Thoracic aorta (tissue), 2 donors: ENCODE data around the gene KRABD2.

Experiments used
- ATAC-seq: fragments of 150-250 bp; one replicate; pipeline ENCODE4 v1.8.0; 2017; ENCODE audit warnings: low read depth; ENCODE audit not compliant: insufficient number of reproducible peaks, low FRiP score
- DNase-seq: peaks from one replicate; pipeline ENCODE4 v3.0.0-alpha.2; 2020; ENCODE audit warnings: low spot score
- H3K27ac ChIP-seq, 2 donors: fragments of 200-600 bp; sonication (generic); 1 replicate in 1 of 2; 2 replicates in 1 of 2; pipeline ENCODE4 v1.5.1; 2016; ENCODE audit warnings: mild to moderate bottlenecking in 2 of 2, moderate library complexity in 2 of 2
- H3K27me3 ChIP-seq: fragments of 200-600 bp; sonication (generic); replicated peaks from 2 replicates; pipeline ENCODE4 v1.6.0; 2016; ENCODE audit warnings: mild to moderate bottlenecking; ENCODE audit not compliant: insufficient read depth
- H3K36me3 ChIP-seq: fragments of 200-600 bp; sonication (generic); one replicate; pipeline ENCODE4 v1.5.1; 2016
- H3K4me1 ChIP-seq, 2 donors: fragments of 200-600 bp; sonication (generic); 1 replicate in 1 of 2; 2 replicates in 1 of 2; pipeline versions ENCODE4 v1.5.1 to v1.6.0; 2016; ENCODE audit warnings: low read depth in 2 of 2, mild to moderate bottlenecking in 1 of 2; ENCODE audit not compliant: control insufficient read depth in 1 of 2
- H3K4me3 ChIP-seq: fragments of 200-600 bp; sonication (generic); 2 replicates; pipeline ENCODE4 v1.5.1; 2016; ENCODE audit warnings: mild to moderate bottlenecking
- H3K9me3 ChIP-seq: fragments of 200-600 bp; sonication (generic); 2 replicates; pipeline ENCODE4 v1.5.1; 2016
- TF ChIP-seq, protein P1 (sequence below): fragments of 200-600 bp; sonication (generic); IDR thresholded peaks from one replicate; pipeline ENCODE4 v1.5.1; 2019; ENCODE audit warnings: antibody characterized with exemption

Gene KRABD2

DNA sequence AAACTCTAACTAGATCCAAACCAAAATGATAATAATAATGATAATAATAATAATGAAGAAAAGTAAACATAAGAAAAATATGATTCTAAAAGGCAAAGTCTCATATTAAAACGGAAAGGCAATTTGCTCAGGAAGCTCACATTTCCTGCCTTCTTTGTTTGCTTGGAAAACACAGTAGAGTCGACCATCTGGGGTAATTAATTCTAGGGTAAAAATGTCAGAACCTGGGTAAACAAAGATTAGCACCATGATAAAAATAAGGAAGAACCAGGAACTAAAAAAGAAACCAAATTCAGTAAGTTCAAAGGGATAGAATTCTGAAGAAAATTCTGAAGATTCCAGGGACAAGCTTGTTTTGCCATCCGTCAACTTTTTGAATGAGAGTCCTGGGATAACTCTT, 16.2 kb downstream of the KRABD2 start:
- Histone ChIP-seq H3K27ac (no peak overlapping the region), H3K9me3 (no peaks in the 10 kb centered on the region), H3K36me3 (peaks cover 4% of the 10 kb centered on the region), H3K27me3 (no peaks in the 10 kb centered on the region), H3K4me3 (no peak overlapping the region), H3K4me1 (no peaks in the 10 kb centered on the region)
- ATAC-seq (no peak), DNase-seq (no peak)
- TF ChIP-seq, protein P1, sequence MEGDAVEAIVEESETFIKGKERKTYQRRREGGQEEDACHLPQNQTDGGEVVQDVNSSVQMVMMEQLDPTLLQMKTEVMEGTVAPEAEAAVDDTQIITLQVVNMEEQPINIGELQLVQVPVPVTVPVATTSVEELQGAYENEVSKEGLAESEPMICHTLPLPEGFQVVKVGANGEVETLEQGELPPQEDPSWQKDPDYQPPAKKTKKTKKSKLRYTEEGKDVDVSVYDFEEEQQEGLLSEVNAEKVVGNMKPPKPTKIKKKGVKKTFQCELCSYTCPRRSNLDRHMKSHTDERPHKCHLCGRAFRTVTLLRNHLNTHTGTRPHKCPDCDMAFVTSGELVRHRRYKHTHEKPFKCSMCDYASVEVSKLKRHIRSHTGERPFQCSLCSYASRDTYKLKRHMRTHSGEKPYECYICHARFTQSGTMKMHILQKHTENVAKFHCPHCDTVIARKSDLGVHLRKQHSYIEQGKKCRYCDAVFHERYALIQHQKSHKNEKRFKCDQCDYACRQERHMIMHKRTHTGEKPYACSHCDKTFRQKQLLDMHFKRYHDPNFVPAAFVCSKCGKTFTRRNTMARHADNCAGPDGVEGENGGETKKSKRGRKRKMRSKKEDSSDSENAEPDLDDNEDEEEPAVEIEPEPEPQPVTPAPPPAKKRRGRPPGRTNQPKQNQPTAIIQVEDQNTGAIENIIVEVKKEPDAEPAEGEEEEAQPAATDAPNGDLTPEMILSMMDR, result no peak

GRCh38 chr17:8359769-8360168, 16.7 kb downstream of the KRABD2 start:
- H3K4me1 ChIP-seq, result no peaks in the 10 kb centered on the region
- H3K36me3 ChIP-seq, result peaks cover 4% of the 10 kb centered on the region
- H3K27me3 ChIP-seq, result no peaks in the 10 kb centered on the region
- DNase-seq (no peak), ATAC-seq (no peak)
- TF ChIP-seq, protein P1, result no peak
- H3K9me3 ChIP-seq, result no peaks in the 10 kb centered on the region
- no peak overlapping the region for H3K4me3 ChIP-seq
- no peak overlapping the region for H3K27ac ChIP-seq

DNA sequence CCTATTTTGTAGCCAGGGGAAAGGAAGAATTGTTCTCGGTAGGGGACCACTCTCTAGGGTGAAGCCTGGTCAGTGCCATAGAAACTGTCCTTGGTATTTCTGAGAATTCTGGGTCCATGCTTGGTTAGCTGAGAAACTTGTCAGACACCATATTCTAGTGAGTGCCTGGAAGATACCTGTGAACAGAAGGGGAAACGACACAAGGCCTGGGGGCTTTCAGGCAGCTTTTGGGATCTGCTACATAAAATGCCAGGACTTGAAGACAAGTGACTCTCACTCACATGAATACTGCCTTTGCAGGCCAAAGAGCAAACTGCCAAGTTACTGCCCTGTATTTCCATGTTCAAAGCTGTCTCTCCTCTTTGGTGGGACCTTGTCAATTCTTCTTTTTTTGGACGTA, 18.6 kb downstream of the KRABD2 start:
- ATAC-seq, result no peak

GRCh38 chr17:8354236-8354635, 22.3 kb downstream of the KRABD2 start:
- ATAC-seq, result no peak
- Histone ChIP-seq H3K27me3 (no peaks in the 10 kb centered on the region), H3K4me1 (no peaks in the 10 kb centered on the region), H3K36me3 (no peaks in the 10 kb centered on the region), H3K9me3 (no peaks in the 10 kb centered on the region), H3K27ac (no peak overlapping the region), H3K4me3 (no peak overlapping the region)
- DNase-seq, result no peak
- TF ChIP-seq, protein P1, result no peak

More for the DNA sequence above, 18.6 kb downstream of the KRABD2 start:
- no peak overlapping the region for H3K27ac ChIP-seq
- TF ChIP-seq, protein P1, result no peak
- no peak for DNase-seq
- H3K36me3 ChIP-seq, result no peaks in the 10 kb centered on the region
- no peak overlapping the region for H3K4me3 ChIP-seq
- H3K27me3 ChIP-seq, result no peaks in the 10 kb centered on the region
- no peaks in the 10 kb centered on the region for H3K9me3 ChIP-seq
- H3K4me1 ChIP-seq, result no peaks in the 10 kb centered on the region

GRCh38 chr17:8353736-8354135, 22.8 kb downstream of the KRABD2 start:
- H3K9me3 ChIP-seq, result no peaks in the 10 kb centered on the region
- no peak overlapping the region for H3K27ac ChIP-seq
- DNase-seq, result no peak
- TF ChIP-seq, protein P1, result no peak
- no peak overlapping the region for H3K4me3 ChIP-seq
- no peaks in the 10 kb centered on the region for H3K36me3 ChIP-seq
- ATAC-seq, result no peak
- no peaks in the 10 kb centered on the region for H3K27me3 ChIP-seq
- H3K4me1 ChIP-seq, result no peaks in the 10 kb centered on the region
